Measurements from ENCODE around the gene LOXL3.
"Not testable (repeated sequence)": the region's sequence is repeated elsewhere in the genome, so short reads cannot be mapped to it uniquely, and the experiment has no call there.

LOXL3 gene

DNA sequence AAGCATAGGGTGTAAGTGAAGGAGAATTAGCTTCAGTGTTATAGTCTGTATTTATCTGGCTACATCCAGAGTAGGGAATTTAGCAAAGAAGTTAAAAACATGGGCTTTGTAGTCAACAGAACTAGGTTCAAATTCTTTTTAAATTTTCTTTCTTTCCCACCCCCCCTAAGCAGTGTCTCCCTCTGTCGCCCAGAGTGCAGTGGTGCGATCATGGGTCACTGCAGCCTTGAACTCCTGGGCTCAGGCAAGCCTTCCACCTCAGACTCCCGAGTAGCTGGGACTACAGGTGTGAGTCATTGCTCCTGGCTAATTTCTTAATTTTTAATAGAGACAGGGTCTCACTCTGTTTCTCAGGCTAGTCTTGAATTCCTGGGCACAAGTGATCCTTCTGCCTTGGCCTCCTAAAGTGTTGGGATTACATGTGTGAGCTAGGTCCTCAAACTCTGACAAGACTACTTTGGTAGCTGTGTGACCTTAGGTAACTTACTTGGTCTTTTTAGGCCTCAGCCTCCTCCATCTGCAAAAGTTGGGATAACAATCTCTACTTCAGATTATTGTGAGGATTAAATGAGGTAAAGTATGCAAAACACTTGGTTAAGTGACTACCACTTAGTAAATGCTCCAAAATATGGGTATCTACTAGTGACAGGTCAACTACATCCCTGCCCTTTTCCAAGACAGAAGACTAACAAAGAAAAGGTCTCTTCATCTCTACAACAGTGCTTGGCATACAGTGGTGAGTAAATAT lies 18.6 kb upstream of the LOXL3 start:
- DNase-seq: no peak

DNA sequence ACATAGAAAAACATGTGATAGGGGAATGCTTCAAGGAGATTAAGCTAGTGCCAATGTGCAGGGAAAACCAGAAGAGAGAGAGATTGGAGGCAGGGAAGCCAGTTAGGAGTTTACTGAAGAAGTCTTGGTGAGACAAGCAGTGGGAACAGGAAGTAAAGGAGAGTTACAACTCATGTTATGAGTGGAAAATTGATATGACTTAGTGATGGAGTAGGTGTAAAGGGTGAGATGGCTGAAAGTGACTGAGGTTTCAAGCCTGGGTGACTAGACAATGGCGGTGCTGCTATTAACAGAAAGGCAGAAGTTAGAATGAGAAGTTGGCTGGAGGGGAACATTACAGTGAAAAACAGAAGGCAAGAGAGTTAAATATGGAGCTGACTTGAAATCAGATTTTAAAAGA lies 17.3 kb upstream of the LOXL3 start:
- DNase-seq: no peak

DNA sequence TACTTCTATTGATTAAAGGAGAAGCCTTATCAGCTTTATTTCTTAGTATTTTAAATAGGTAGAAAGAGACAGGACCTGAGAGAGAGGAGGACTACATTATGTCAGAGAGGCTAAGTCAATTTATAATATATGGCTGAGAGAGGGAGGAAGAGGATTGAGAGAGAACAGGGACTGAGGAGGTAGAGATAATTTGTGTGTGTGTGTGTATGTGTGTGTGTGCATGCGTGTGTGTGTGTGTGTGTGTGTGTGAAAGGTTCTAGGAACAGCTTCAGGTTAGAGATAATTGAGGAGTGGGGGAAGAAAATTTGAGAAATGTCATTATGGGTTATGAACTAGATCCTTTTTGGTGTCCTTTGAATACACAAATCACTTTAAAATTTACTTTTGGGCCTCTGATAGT lies 15.9 kb upstream of the LOXL3 start:
- DNase-seq: no peak

GRCh38 chr2:74567881-74568280 lies 14.1 kb upstream of the LOXL3 start:
- no peak for DNase-seq

GRCh38 chr2:74566754-74567085 lies 13.0 kb upstream of the LOXL3 start:
- DNase-seq: peak; percentile 45

- no peak for DNase-seq
These were observed 12.5 kb upstream of the LOXL3 start for GRCh38 chr2:74566076-74566753.

GRCh38 chr2:74564222-74564621 lies 10.5 kb upstream of the LOXL3 start:
- DNase-seq: no peak

- DNase-seq: no peak
These were observed 8.5 kb upstream of the LOXL3 start for GRCh38 chr2:74562126-74562775.

DNA sequence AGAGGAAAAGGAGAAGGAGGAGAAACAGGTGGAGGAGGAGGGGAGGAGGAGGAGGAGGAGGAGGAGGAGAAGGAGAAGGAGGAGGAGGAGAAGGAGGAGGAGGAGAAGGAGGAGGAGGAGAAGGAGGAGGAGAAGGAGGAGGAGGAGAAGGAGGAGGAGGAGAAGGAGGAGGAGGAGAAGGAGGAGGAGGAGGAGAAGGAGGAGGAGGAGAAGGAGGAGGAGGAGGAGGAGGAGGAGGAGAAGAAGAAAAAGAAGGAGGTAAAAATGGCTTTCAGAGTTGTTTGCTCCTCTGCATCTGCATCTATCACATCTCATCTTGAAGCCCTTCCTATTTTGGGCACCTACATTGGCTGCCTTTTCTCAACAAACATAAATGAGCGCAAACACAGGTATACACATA lies 7.3 kb upstream of the LOXL3 start:
- DNase-seq: not testable (repeated sequence)

DNA sequence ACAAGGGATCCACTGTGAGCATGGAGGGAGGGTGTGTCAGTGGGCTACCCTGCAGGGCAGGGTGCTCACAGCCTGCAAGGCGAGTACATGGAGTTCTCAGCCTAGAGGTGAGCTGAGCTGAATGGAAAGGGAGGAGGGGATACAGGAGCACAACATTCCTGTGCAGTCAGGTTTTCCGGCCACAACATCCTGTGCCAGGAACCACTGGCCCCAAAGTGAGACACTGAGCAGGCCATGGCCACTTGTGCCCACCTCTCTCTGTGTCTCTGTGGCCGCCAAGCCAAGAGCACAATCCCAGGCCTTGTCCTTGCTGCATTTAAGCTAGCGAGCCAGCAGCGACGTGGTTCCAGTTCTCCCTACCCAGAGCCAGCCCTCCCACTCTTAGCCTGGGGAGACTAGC lies 6.8 kb upstream of the LOXL3 start:
- no peak for DNase-seq

DNA sequence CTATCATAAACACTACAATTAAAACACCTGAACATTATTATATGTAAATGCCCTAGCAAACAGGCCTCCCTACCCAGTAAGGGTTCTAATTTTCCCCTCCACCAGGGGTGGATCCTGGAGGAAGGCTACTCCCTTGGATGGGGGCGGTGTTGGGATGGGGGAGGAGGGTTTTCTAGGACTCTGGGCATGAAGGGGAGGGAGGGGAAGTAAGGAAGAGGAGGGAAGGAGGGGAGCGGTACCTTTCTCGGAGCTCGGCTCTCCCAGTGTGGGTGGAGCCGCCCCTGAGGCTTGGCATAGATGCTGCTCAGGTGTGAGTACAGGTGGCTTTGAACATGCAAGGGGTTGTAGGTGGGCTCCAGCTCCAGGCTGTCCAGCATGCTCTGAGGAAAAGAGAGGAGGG lies 6.2 kb upstream of the LOXL3 start:
- DNase-seq: no peak

DNA sequence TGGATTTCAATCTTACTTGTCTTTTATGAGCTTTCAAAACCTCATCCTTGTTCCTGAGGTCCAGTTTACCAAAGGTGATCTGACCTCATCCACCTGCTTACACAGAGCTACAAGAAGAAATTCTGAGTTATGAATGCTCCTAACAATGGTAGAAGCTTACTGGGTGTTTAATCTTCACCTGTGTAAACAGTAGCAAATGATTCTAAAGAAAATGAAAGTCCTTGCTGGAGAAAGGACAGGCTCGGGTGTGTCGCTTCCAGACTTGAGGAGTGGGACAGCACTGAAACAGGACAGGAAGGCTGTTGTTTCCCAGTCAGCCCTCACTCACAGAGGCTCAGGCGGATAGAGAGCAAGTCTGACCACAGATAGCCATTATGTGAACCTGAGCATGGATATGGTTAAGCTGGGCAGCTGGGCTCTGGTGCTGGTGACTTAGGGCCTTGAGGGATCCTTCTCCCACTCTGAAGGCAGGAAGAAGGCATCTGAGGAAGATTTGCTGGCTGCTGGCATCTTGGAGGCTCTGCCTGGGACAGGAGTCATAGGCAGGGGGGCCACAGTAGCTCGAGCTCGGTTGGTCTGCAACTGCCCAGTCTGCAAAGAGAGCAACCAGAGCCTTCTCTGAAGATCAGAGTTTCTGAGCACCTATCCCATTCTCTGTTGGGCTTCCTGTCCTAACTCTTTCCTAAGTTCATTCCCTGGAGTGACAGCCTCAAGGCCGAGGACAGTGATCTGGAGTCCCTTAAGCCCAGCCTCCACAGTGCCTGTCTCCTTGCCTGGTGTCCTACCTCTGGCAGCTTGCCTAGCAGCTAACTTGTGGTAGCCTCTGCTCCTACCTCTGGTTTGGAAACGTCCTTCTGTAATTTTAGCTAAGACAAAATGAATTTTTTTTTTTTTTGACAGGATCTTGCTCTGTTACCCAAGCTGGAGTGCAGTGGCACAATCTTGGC lies 4.8 kb upstream of the LOXL3 start:
- DNase-seq: no peak

GRCh38 chr2:74556831-74557370 lies 3.2 kb upstream of the LOXL3 start:
- no peak for DNase-seq

DNA sequence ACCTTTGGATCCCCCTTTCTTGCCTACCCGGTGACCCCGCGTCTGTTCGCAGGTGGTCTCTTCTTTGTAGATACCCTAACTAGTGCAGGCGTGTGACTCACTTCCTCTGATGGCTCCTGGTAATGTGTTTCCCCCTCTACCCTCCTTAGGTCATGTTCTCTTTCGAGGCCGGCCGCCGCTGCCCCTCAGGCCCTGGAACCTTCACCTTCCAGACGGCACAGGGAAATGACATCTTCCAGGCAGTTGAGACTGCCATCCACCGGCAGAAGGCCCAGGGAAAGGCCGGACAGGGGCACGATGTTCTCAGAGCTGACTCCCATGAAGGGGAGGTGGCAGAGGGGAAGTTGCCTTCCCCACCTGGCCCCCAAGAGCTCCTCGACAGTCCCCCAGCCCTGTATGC lies 2.4 kb upstream of the LOXL3 start:
- DNase-seq: no peak

GRCh38 chr2:74555610-74556103 lies 1.9 kb upstream of the LOXL3 start:
- DNase-seq: no peak

DNA sequence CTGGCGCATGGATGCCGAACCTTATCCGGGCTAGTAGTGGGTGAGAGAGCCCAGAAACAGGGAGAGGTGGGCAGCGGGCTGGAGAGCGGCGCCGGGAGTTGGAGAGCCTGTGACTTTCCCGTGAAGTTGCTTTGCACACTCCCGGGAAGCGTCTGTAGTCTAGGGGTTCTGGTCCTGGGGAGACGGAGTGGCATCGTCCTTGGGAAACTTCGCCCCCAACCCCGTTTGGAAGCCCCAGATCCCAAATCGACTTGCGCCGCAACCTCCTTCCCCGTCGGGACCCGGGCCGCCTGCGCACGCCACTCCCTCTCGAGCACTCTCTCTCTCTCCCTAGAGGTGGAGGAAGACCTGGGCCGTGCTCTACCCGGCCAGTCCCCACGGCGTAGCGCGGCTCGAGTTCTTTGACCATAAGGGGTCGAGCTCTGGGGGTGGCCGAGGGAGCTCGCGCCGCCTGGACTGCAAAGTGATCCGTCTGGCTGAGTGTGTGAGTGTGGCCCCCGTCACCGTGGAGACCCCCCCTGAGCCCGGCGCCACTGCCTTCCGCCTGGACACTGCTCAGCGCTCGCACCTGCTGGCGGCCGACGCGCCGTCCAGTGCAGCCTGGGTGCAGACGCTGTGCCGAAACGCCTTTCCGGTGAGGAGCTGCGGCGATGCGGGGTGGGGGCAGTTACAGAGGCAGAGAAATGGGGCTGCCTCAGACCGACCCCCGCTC lies 1.2 kb upstream of the LOXL3 start:
- no peak for DNase-seq

GRCh38 chr2:74552914-74553811 lies 579 bp downstream of the LOXL3 start:
- DNase-seq: peak; percentile 49

- no peak for DNase-seq
These were observed 1.5 kb downstream of the LOXL3 start for GRCh38 chr2:74551942-74552913.

DNA sequence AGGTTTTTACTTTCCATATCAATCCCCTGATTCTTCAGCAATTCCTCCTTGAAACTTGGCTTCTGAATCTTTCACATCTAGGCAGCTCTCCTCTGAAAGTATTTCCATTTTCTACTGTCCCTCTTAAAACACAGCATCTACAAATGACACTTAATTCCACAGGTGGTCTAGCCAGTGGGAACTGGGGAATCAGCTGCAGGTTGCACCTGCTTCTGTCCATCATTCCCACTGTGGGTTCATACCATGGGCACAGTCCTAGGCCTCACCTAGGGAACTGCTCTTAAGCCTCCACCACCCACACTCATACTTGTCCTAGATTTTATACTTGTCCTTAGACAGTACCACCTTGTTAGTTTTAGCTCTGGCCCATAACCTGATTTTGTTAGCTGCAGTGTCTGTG lies 2.2 kb downstream of the LOXL3 start:
- no peak for DNase-seq

- no peak for DNase-seq
These were observed 3.5 kb downstream of the LOXL3 start for GRCh38 chr2:74550231-74550630.
